Body of pancreas (tissue), 4 donors: Measurements from ENCODE around the gene USP36.

ENCODE experiments used
- CTCF ChIP-seq, 7 experiments: fragments of 450-650 bp in 4 of 7; fragments of 200-600 bp in 3 of 7; sonication (generic) in 3 of 7; IDR thresholded peaks; one replicate each; pipeline ENCODE4 v1.5.1; 2016 to 2019; ENCODE audit warnings: antibody characterized with exemption in 7 of 7
- POLR2A ChIP-seq, 3 donors: fragments of 450-650 bp; IDR thresholded peaks; one replicate each; pipeline ENCODE4 v1.6.1; 2016; ENCODE audit warnings: antibody characterized with exemption in 3 of 3, mild to moderate bottlenecking in 2 of 3

- no peak for TF ChIP-seq CTCF (IDR thresholded peaks at IDR 0.05)
- no peak for TF ChIP-seq POLR2A (IDR thresholded peaks at IDR 0.05)
These were observed 91.8 kb downstream of the USP36 start for GRCh38 chr17:78748730-78749317.
